GM12875 (cell line): ENCODE data around the gene SRCIN1.
"Not testable (repeated sequence)": the region's sequence is repeated elsewhere in the genome, so short reads cannot be mapped to it uniquely, and the experiment has no call there.

Experiments used
- H3K4me3 ChIP-seq: one replicate; pipeline ENCODE4 v1.5.1; 2011; ENCODE audit warnings: low read depth, low read length, control low read depth
- CTCF ChIP-seq: IDR thresholded peaks from 2 replicates; pipeline ENCODE4 v1.5.1; 2011; ENCODE audit warnings: low read depth, mild to moderate bottlenecking, control low read depth, inconsistent platforms, low read length, moderate library complexity, borderline replicate concordance; ENCODE audit not compliant: insufficient read depth

SRCIN1 gene

GRCh38 chr17:38636054-38636453 lies 30.3 kb upstream of the SRCIN1 start:
- TF ChIP-seq CTCF, result no peak
- no peak overlapping the region for H3K4me3 ChIP-seq

DNA sequence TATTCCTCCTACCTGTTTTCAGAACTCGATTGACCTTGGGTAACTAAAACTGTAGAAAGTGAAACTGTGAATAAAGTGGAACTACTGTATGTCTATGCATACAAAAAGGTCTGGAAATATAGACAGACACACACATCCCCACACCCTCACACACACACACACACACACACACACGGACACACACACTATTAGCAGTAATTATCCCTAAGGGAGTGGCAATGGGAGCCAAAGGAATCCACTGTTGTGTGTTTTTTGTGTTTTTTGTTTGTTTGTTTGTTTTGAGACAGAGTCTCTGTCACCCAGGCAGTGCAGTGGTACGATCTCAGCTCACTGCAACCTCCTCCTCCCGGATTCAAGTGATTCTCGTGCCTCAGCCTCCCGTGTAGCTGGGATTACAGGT lies 26.6 kb upstream of the SRCIN1 start:
- no peak overlapping the region for H3K4me3 ChIP-seq
- TF ChIP-seq CTCF, result no peak

DNA sequence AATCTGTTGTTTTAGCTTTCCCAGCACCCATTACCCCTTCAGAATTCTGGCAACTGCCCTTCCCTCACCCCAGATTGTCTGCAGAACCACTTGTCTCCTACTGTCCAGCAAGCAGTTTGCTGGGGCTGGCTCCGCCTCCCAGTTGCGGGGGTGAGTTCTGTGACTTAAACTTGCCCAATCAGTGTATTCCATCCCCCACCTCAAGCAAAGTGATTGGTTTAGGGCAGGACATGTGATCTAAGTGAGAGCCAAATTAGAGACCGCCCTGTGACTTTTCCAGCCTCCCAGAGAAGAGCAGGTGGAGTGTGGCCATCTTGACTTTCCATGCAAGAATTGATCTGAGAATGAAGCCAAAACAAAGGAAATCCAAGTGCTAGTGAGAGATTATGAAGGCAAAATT lies 22.7 kb upstream of the SRCIN1 start:
- no peak for TF ChIP-seq CTCF
- no peak overlapping the region for H3K4me3 ChIP-seq

- no peak overlapping the region for H3K4me3 ChIP-seq
- no peak for TF ChIP-seq CTCF
Observed at GRCh38 chr17:38627957-38628356, 22.2 kb upstream of the SRCIN1 start.

- not testable (repeated sequence) for H3K4me3 ChIP-seq
Observed at GRCh38 chr17:38626606-38627226, 21.0 kb upstream of the SRCIN1 start.

- H3K4me3 ChIP-seq, result no peak overlapping the region
- no peak for TF ChIP-seq CTCF
Observed at GRCh38 chr17:38625482-38625881, 19.7 kb upstream of the SRCIN1 start.

DNA sequence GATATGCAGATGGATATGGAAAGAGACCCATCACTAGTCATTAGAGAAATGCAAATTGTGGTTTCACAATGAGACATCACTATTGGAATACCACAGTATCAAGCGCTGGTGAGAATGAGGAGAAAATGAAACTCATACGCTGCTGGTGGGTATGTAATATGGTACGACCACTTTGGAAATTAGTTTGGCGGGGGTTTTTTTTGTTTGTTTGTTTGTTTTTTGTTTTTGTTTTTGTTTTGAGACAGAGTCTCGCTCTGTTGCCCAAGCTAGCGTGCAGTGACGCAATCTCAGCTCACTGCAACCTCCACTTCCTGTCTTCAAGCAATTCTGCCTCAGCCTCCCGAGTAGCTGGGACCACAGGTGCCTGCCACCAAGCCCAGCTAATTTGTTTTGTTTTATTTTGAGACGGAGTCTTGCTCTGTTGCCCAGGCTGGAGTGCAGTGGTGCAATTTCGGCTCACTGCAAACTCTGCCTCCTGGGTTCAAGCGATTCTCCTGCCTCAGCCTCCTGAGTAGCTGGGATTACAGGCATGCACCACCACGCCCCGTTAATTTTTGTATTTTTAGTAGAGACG lies 19.1 kb upstream of the SRCIN1 start:
- H3K4me3 ChIP-seq, result not testable (repeated sequence)

- TF ChIP-seq CTCF, result no peak
- no peak overlapping the region for H3K4me3 ChIP-seq
Observed at GRCh38 chr17:38621538-38621937, 15.8 kb upstream of the SRCIN1 start.
